Fibroblast of lung (primary cell): ENCODE data around the gene RALY. TPM values are rescaled to one million over a fixed set of nuclear protein-coding genes. Genes with fewer than 3 reads are reported as not detected.

ENCODE experiments used
- DNase-seq, 2 donors: peaks; one replicate each; pipeline versions ENCODE4 v3.0.0 to v3.0.0-alpha.2; 2010; ENCODE audit warnings: low read depth in 2 of 2
- H2AFZ ChIP-seq: 2 replicates; pipeline ENCODE4 v1.5.1; 2012; ENCODE audit warnings: low read length, control low read depth, inconsistent platforms
- H3K27ac ChIP-seq: 2 replicates; pipeline ENCODE4 v1.5.1; 2011; ENCODE audit warnings: low read length, control low read depth; ENCODE audit not compliant: insufficient read depth
- H3K27me3 ChIP-seq: 2 replicates; pipeline ENCODE4 v1.5.1; 2011; ENCODE audit warnings: mild to moderate bottlenecking, low read length; ENCODE audit not compliant: control insufficient read depth, insufficient read depth
- H3K36me3 ChIP-seq: 2 replicates; pipeline ENCODE4 v1.5.1; 2011; ENCODE audit warnings: low read length; ENCODE audit not compliant: control insufficient read depth, insufficient read depth
- H3K4me1 ChIP-seq: 2 replicates; pipeline ENCODE4 v1.5.1; 2011; ENCODE audit warnings: low read length; ENCODE audit not compliant: control insufficient read depth, insufficient read depth; ENCODE audit errors: extremely low read depth
- H3K4me2 ChIP-seq: 2 replicates; pipeline ENCODE4 v1.5.1; 2011; ENCODE audit warnings: low read length, control low read depth; ENCODE audit not compliant: insufficient read depth; ENCODE audit errors: extremely low read depth
- H3K4me3 ChIP-seq, 4 experiments: fragments of 200-600 bp in 1 of 4; sonication (generic) in 1 of 4; replicated peaks in 1 of 4; 2 replicates each; pipeline ENCODE4 v1.5.1; 2011 to 2016; ENCODE audit warnings: low read length in 4 of 4, low read depth in 3 of 4, mild to moderate bottlenecking in 3 of 4, control low read depth in 2 of 4, inconsistent platforms in 1 of 4, mixed read lengths in 1 of 4; ENCODE audit not compliant: insufficient read depth in 1 of 4; ENCODE audit errors: control extremely low read depth in 1 of 4
- H3K79me2 ChIP-seq: 2 replicates; pipeline ENCODE4 v1.5.1; 2012; ENCODE audit warnings: mild to moderate bottlenecking, low read length, inconsistent platforms; ENCODE audit not compliant: control insufficient read depth, insufficient read depth
- H3K9ac ChIP-seq: 2 replicates; pipeline ENCODE4 v1.5.1; 2011; ENCODE audit warnings: mild to moderate bottlenecking, low read length, control low read depth; ENCODE audit not compliant: insufficient read depth
- H3K9me3 ChIP-seq: 2 replicates; pipeline ENCODE4 v1.5.1; 2012; ENCODE audit warnings: low read depth, low read length; ENCODE audit not compliant: control insufficient read depth, insufficient read depth
- H4K20me1 ChIP-seq: 2 replicates; pipeline ENCODE4 v1.5.1; 2011; ENCODE audit warnings: low read length; ENCODE audit not compliant: control insufficient read depth, insufficient read depth; ENCODE audit errors: extremely low read depth
- EZH2 ChIP-seq: IDR thresholded peaks from 2 replicates; pipeline ENCODE4 v1.5.1; 2012; ENCODE audit warnings: low read length, control low read depth, mild to moderate bottlenecking; ENCODE audit errors: missing control alignments
- polyA plus RNA-seq, 2 donors: library from polyadenylated mRNA; depleted of rRNA in 1 of 2; stranded (reverse) in 1 of 2; unstranded in 1 of 2; fragments of >200 nt; gene quantifications; 2 replicates each; pipeline ENCODE4 v1.2.1, GENCODE V29; 2011 to 2012; ENCODE audit warnings: missing spikeins in 1 of 2
- total RNA-seq: library from RNA; depleted of rRNA; stranded (reverse); fragments of >200 nt; gene quantifications from 2 replicates; pipeline ENCODE4 v1.2.1, GENCODE V29; 2014
- TF ChIP-seq, protein P1 (sequence below), 2 donors: IDR thresholded peaks in 1 of 2; conservative IDR thresholded peaks in 1 of 2; 1 replicate in 1 of 2; 2 replicates in 1 of 2; pipeline ENCODE4 v1.5.1; 2011 to 2012; ENCODE audit warnings: low read length in 2 of 2, control low read depth in 1 of 2, inconsistent platforms in 1 of 2, low read depth in 1 of 2, mild to moderate bottlenecking in 1 of 2

The RALY gene
- total and polyA plus RNA-seq, 2 donors (not counting 1 experiment from before 2014, with no cell fraction given), result 54.5 to 57.1 TPM

DNA sequence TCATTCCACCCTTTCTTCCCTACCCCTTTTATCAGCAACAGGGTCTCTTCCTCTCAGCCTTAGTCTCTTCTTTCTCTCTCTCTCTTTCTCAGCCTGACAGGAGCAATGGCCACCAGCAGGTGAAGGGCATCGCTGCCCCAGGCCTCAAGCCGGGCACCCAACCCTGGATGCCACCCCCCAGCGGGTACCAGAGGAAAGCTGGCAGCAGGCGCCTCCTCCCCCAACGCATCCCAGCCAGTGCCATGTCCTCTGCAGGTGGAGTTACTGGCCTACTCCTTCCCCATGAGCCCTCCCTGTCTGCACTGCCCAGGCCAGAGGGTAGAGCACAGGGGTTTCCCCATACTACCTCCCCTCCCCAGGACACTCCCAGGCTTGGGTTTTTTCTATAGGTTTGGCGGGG lies 86.1 kb downstream of the RALY start:
- TF ChIP-seq EZH2, result no peak
- TF ChIP-seq, protein P1, sequence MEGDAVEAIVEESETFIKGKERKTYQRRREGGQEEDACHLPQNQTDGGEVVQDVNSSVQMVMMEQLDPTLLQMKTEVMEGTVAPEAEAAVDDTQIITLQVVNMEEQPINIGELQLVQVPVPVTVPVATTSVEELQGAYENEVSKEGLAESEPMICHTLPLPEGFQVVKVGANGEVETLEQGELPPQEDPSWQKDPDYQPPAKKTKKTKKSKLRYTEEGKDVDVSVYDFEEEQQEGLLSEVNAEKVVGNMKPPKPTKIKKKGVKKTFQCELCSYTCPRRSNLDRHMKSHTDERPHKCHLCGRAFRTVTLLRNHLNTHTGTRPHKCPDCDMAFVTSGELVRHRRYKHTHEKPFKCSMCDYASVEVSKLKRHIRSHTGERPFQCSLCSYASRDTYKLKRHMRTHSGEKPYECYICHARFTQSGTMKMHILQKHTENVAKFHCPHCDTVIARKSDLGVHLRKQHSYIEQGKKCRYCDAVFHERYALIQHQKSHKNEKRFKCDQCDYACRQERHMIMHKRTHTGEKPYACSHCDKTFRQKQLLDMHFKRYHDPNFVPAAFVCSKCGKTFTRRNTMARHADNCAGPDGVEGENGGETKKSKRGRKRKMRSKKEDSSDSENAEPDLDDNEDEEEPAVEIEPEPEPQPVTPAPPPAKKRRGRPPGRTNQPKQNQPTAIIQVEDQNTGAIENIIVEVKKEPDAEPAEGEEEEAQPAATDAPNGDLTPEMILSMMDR (conservative IDR thresholded peaks at IDR 0.05 in 1 of 2, IDR thresholded peaks at IDR 0.05 in 1 of 2; ENCODE audit: low read depth in 1 of 2, low read length in 2 of 2), result no peak
- Histone ChIP-seq H3K27me3 (no peaks in the 10 kb centered on the region), H3K9ac (no peak overlapping the region), H3K36me3 (peaks cover 7% of the 10 kb centered on the region), H3K27ac (no peak overlapping the region), H3K4me1 (peaks cover 6% of the 10 kb centered on the region), H2AFZ (no peak overlapping the region), H4K20me1 (peaks cover 3% of the 10 kb centered on the region), H3K4me2 (no peak overlapping the region), H3K79me2 (no peaks in the 10 kb centered on the region), H3K4me3 (no peak overlapping the region), H3K9me3 (no peaks in the 10 kb centered on the region)
- DNase-seq, result no peak

DNA sequence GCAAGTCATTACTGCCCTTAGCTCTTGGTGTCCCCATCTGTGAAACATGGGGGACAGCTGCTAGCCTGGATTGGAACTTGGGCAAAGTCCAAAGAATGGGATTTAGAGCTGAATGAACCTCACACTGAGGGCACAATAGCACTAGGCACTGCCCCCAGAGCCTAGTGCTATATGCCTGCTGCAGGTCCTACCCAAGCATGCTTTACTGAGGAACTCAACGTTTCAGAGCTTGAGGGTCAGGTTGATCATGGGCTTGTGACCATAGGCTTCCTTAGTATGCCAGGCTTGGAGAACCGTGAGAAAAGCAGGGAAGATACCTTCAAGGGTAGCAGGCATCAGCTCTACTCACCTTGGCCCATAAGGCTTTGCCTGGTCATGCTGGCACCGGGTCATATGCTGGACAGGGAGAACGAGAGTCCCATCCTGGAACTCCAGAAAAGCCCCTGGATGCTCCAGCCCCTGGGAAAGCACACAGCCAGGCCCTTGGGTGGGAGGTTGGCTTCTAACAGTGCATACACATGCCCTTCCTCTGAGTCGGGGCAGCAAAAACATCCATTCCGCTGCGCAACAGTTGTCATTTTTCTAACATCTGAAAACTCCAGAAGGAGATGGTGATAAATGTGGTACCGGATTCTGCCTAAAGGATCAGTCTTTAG lies 88.6 kb downstream of the RALY start:
- no peak overlapping the region for H3K4me2 ChIP-seq

GRCh38 chr20:34083137-34083536 lies 89.4 kb downstream of the RALY start:
- no peak overlapping the region for H3K4me2 ChIP-seq
- H4K20me1 ChIP-seq, result peaks cover 3% of the 10 kb centered on the region
- H3K4me3 ChIP-seq, result no peak overlapping the region
- peak; percentile 96 to 99 for DNase-seq
- peak overlapping the region; percentile 17 for H3K27ac ChIP-seq
- H3K4me1 ChIP-seq, result peaks cover 6% of the 10 kb centered on the region
- H3K9ac ChIP-seq, result no peak overlapping the region
- H3K36me3 ChIP-seq, result peaks cover 15% of the 10 kb centered on the region
- no peak overlapping the region for H2AFZ ChIP-seq
- no peaks in the 10 kb centered on the region for H3K79me2 ChIP-seq
- TF ChIP-seq EZH2, result no peak
- TF ChIP-seq, protein P1 (conservative IDR thresholded peaks at IDR 0.05 in 1 of 2, IDR thresholded peaks at IDR 0.05 in 1 of 2; ENCODE audit: low read depth in 1 of 2, low read length in 2 of 2), result peak in 1 of 2 donors; percentile 22
- no peaks in the 10 kb centered on the region for H3K27me3 ChIP-seq
- H3K9me3 ChIP-seq, result no peaks in the 10 kb centered on the region

More for the DNA sequence above, 88.6 kb downstream of the RALY start:
- TF ChIP-seq, protein P1 (conservative IDR thresholded peaks at IDR 0.05 in 1 of 2, IDR thresholded peaks at IDR 0.05 in 1 of 2; ENCODE audit: low read depth in 1 of 2, low read length in 2 of 2), result no peak
- TF ChIP-seq EZH2, result no peak
- Histone ChIP-seq H2AFZ (no peak overlapping the region), H3K36me3 (peaks cover 12% of the 10 kb centered on the region), H3K9ac (no peak overlapping the region), H3K4me3 (no peak overlapping the region), H3K4me1 (peaks cover 6% of the 10 kb centered on the region), H3K27ac (peak overlapping the region; percentile 17), H3K79me2 (no peaks in the 10 kb centered on the region), H3K9me3 (no peaks in the 10 kb centered on the region), H3K27me3 (no peaks in the 10 kb centered on the region), H4K20me1 (peaks cover 3% of the 10 kb centered on the region)
- DNase-seq, result no peak
